Glutamatergic neuron (in vitro differentiated cells): ENCODE data around the gene JRKL. TPM values are rescaled to one million over a fixed set of nuclear protein-coding genes. Genes with fewer than 3 reads are reported as not detected.
"Not testable (repeated sequence)": the region's sequence is repeated elsewhere in the genome, so short reads cannot be mapped to it uniquely, and the experiment has no call there.

Experiments
- DNase-seq: peaks from one replicate; pipeline ENCODE4 v3.0.0; 2022
- H3K27ac Mint-ChIP-seq: one replicate; pipeline ENCODE4 v1.8.0; 2020; ENCODE audit warnings: mild to moderate bottlenecking, mixed read lengths, inconsistent platforms; ENCODE audit not compliant: unreplicated experiment
- H3K27me3 Mint-ChIP-seq: one replicate; pipeline ENCODE4 v1.8.0; 2020; ENCODE audit warnings: mild to moderate bottlenecking, moderate library complexity, mixed read lengths, inconsistent platforms; ENCODE audit not compliant: unreplicated experiment
- H3K36me3 Mint-ChIP-seq: one replicate; pipeline ENCODE4 v1.8.0; 2020; ENCODE audit warnings: mild to moderate bottlenecking, mixed read lengths, inconsistent platforms; ENCODE audit not compliant: unreplicated experiment
- H3K4me1 Mint-ChIP-seq: one replicate; pipeline ENCODE4 v1.8.0; 2020; ENCODE audit warnings: mild to moderate bottlenecking, low read depth, mixed read lengths, inconsistent platforms; ENCODE audit not compliant: unreplicated experiment
- H3K4me3 Mint-ChIP-seq: one replicate; pipeline ENCODE4 v1.8.0; 2020; ENCODE audit warnings: mild to moderate bottlenecking, mixed read lengths, inconsistent platforms; ENCODE audit not compliant: unreplicated experiment
- H3K9me3 Mint-ChIP-seq: one replicate; pipeline ENCODE4 v1.8.0; 2020; ENCODE audit warnings: mild to moderate bottlenecking, moderate library complexity, mixed read lengths, inconsistent platforms; ENCODE audit not compliant: unreplicated experiment
- CTCF ChIP-seq: fragments of 200-600 bp; sonication (generic); IDR thresholded peaks from one replicate; pipeline ENCODE4 v1.5.0; 2021; ENCODE audit not compliant: partially characterized antibody, unreplicated experiment
- microRNA-seq: library from miRNA; unstranded; fragments of <30 nt; microRNA quantifications from one replicate; pipeline ENCODE4, GENCODE V29; 2020; ENCODE audit not compliant: unreplicated experiment
- total RNA-seq: library from RNA; stranded (reverse); fragmentation: NEBNext Ultra II Directional; extraction: Animal tissue kit (Norgen Biotek cat#: 25700); gene quantifications from one replicate; pipeline ENCODE4 v1.2.1, GENCODE V29; 2021; ENCODE audit not compliant: unreplicated experiment

The JRKL gene
- total RNA-seq, 1 donor from 2014 or later = 7.8 TPM

GRCh38 chr11:96412761-96413381 is 23.1 kb downstream of the JRKL start:
- no peaks in the 10 kb centered on the region for H3K36me3 Mint-ChIP-seq
- H3K4me1 Mint-ChIP-seq = no peaks in the 10 kb centered on the region
- no peak for TF ChIP-seq CTCF
- DNase-seq = no peak
- no peak overlapping the region for H3K4me3 Mint-ChIP-seq
- peaks cover 4% of the 10 kb centered on the region for H3K9me3 Mint-ChIP-seq
- no peak overlapping the region for H3K27ac Mint-ChIP-seq
- H3K27me3 Mint-ChIP-seq = peaks cover 3% of the 10 kb centered on the region

DNA sequence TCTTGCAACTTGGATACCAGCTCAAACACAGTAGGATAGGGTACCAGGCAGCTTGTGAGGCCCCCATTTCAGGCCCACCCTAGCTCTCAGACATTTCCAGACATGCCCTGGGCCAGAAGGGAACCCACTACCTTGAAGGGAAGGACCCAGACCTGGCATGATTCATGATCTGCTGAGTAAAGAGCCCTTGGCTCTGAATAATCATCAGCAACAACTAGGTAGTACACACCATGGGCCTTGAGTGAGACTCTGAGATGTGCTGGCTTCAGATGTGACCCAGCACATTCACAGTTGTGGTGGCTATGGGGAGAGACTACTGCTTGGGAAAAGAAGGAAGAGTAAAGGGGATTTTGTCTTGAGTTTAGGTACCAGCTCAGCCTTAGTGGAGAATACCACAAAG is 23.6 kb downstream of the JRKL start:
- Mint-ChIP-seq H3K9me3 (peaks cover 4% of the 10 kb centered on the region), H3K4me3 (no peak overlapping the region), H3K36me3 (no peaks in the 10 kb centered on the region), H3K27ac (no peak overlapping the region), H3K4me1 (no peaks in the 10 kb centered on the region), H3K27me3 (peaks cover 3% of the 10 kb centered on the region)
- no peak for DNase-seq
- no peak for TF ChIP-seq CTCF

DNA sequence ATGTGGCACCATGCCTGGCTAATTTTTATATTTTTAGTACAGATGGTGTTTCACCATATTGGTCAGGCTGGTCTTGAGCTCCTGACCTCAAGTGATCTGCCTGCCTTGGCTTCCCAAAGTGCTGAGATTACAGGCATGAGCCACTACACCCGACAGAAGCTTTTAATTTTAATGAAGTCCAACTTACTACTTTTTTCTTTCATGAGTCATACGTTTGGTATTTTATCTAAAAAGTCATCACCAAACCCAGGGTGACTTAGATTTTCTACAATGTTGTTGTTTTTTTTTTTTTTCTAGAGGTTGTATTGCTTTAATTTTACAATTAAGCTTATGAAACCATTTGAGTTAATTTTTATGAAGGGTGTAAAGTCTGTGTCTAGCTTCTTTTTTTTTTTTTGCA is 34.9 kb downstream of the JRKL start:
- H3K4me3 Mint-ChIP-seq = no peak overlapping the region
- H3K9me3 Mint-ChIP-seq = peaks cover 2% of the 10 kb centered on the region
- no peak for TF ChIP-seq CTCF
- H3K36me3 Mint-ChIP-seq = no peaks in the 10 kb centered on the region
- peaks cover 3% of the 10 kb centered on the region for H3K4me1 Mint-ChIP-seq
- H3K27ac Mint-ChIP-seq = no peak overlapping the region
- no peaks in the 10 kb centered on the region for H3K27me3 Mint-ChIP-seq
- no peak for DNase-seq

- H3K36me3 Mint-ChIP-seq = no peaks in the 10 kb centered on the region
- no peaks in the 10 kb centered on the region for H3K9me3 Mint-ChIP-seq
- TF ChIP-seq CTCF = no peak
- no peak overlapping the region for H3K27ac Mint-ChIP-seq
- DNase-seq = no peak
- no peak overlapping the region for H3K4me3 Mint-ChIP-seq
- no peaks in the 10 kb centered on the region for H3K27me3 Mint-ChIP-seq
- H3K4me1 Mint-ChIP-seq = peaks cover 3% of the 10 kb centered on the region
These were observed 40.9 kb downstream of the JRKL start for GRCh38 chr11:96430668-96431067.

DNA sequence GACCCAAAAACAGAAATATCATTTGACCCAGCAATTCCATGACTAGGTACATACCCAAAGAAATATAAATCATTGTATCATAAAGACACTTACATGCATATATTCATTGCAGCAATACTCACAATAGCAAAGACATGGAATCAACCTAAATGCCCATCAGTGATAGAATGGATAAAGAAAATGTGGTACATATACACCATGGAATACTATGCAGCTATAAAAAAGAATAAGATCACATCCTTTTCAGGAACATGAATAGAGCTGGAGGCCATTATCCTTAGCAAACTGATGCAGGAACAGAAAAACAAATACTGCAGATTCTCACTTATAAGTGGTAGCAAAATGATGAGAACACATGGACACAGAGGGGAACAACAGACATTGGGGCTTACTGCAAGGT is 42.8 kb downstream of the JRKL start:
- not testable (repeated sequence) for H3K36me3 Mint-ChIP-seq, H3K27me3 Mint-ChIP-seq, H3K9me3 Mint-ChIP-seq, DNase-seq, H3K27ac Mint-ChIP-seq, H3K4me1 Mint-ChIP-seq, H3K4me3 Mint-ChIP-seq

Small RNA genes within 50 kb of the gene (microRNA-seq; reads per million reads assigned to microRNA genes)
- gene MIR1260B = 3.9 reads per million, percentile 27 among the genes with 10 or more reads in this experiment

Other genes with a start within 250 kb of the JRKL start
- 2.1 TPM for gene MAML2, start 46.8 kb upstream of the JRKL start, total RNA-seq
- gene CCDC82, start 101 bp upstream of the JRKL start, total RNA-seq = 56.3 TPM